Measurements from ENCODE around the gene TRERF1.

DNA sequence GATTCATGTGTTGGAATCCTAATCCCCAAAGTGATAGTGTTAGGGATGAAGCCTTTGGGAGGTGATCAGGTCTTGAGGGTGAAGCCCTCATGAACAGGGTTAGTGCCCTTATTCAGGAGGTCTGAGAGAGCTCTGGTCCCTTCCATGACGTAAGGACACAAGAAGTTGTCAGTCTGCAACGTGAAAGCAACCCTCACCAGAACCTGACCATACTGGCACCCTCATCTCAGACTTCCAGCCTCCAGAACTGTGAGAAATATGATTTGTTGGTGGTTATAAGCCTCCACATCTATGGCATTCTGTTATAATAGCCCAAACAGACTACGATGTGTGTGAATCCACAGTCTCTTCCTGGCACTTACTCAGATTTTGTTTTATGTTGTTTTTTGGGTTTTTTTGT, 90.7 kb downstream of the TRERF1 start:
- TF ChIP-seq EZH2 (optimal IDR thresholded peaks at IDR 0.05; ENCODE audit: low read depth, low read length): no peak
- TF ChIP-seq, protein P1, sequence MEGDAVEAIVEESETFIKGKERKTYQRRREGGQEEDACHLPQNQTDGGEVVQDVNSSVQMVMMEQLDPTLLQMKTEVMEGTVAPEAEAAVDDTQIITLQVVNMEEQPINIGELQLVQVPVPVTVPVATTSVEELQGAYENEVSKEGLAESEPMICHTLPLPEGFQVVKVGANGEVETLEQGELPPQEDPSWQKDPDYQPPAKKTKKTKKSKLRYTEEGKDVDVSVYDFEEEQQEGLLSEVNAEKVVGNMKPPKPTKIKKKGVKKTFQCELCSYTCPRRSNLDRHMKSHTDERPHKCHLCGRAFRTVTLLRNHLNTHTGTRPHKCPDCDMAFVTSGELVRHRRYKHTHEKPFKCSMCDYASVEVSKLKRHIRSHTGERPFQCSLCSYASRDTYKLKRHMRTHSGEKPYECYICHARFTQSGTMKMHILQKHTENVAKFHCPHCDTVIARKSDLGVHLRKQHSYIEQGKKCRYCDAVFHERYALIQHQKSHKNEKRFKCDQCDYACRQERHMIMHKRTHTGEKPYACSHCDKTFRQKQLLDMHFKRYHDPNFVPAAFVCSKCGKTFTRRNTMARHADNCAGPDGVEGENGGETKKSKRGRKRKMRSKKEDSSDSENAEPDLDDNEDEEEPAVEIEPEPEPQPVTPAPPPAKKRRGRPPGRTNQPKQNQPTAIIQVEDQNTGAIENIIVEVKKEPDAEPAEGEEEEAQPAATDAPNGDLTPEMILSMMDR (IDR thresholded peaks at IDR 0.05; ENCODE audit: low read length): no peak
- no peak for TF ChIP-seq EZH2phosphoT487 (IDR thresholded peaks at IDR 0.05; ENCODE audit: low read length)

Data from MM.1S (cell line).